ENCODE data around the gene CRACDL. TPM values are rescaled to one million over a fixed set of nuclear protein-coding genes. Genes with fewer than 3 reads are reported as not detected.
A peak's percentile ranks its signal among the peaks of the same experiment; 100 is the strongest.

The CRACDL gene
- total RNA-seq, 1 experiment from 2014 or later, result not detected

GRCh38 chr2:98771721-98772524 lies 164.1 kb downstream of the CRACDL start:
- no peaks in the 10 kb centered on the region for H3K9me2 ChIP-seq (replicated peaks; ENCODE audit: low read length)
- POLR2A ChIA-PET (ENCODE audit: unreplicated experiment), result no interaction called here
- DNase-seq (no peak), ATAC-seq (no peak)
- H2AFZ ChIP-seq (ENCODE audit: low read length), result no peak overlapping the region
- H3K4me1 ChIP-seq (ENCODE audit: insufficient read depth, low read length), result peaks cover 18% of the 10 kb centered on the region
- no peak overlapping the region for H3K9ac ChIP-seq (ENCODE audit: low read length)
- no peak overlapping the region for H3K4me2 ChIP-seq (ENCODE audit: low read length)
- H3K4me3 ChIP-seq (ENCODE audit: low read length), result no peak overlapping the region
- no peaks in the 10 kb centered on the region for H3K27me3 ChIP-seq (ENCODE audit: low read length)
- H3K79me2 ChIP-seq (ENCODE audit: low read length), result no peaks in the 10 kb centered on the region
- H3K9me3 ChIP-seq (ENCODE audit: low read length), result no peaks in the 10 kb centered on the region
- no peak overlapping the region for H3K27ac ChIP-seq (ENCODE audit: low read length)
- no peaks in the 10 kb centered on the region for H3F3A ChIP-seq (ENCODE audit: low read length, unreplicated experiment)
- CTCF ChIA-PET, result no interaction called here
- H4K20me1 ChIP-seq (ENCODE audit: low read length), result no peaks in the 10 kb centered on the region
- TF ChIP-seq CTCF (conservative IDR thresholded peaks at IDR 0.05; ENCODE audit: low read depth, low read length), result no peak
- no peak for TF ChIP-seq EZH2 (IDR thresholded peaks at IDR 0.05; ENCODE audit: low read length, unreplicated experiment)
- TF ChIP-seq EZH2phosphoT487 (IDR thresholded peaks at IDR 0.05; ENCODE audit: borderline replicate concordance, low read length), result no peak
- BruUV-seq (replicated peaks), result no TSS peak
- no peaks in the 10 kb centered on the region for H3K36me3 ChIP-seq (ENCODE audit: low read depth, low read length)
- intact Hi-C loops (cut with micrococcal nuclease), result no loop called here

DNA sequence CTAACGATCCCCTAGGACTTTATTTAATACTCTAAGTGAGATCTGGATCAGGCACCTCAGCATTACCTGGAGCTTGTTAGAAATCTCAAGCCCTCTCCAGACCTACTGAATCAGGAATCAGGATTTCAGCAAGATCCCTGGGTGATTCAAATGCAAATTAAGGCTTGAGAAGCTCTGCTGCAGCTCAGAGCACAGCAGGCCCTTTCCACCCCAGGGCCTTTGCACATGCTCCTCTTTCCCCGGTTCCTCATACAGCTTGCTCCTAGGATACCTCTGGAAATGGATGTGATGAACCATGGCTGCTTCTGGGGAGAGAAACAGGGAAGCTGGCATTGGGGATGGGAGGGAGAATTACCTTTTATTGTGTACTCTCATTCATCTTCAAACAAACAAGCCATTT lies 164.8 kb downstream of the CRACDL start:
- no peak for DNase-seq
- Histone ChIP-seq H3K9me3 (ENCODE audit: low read length) (no peaks in the 10 kb centered on the region), H3K27ac (ENCODE audit: low read length) (no peak overlapping the region), H3F3A (ENCODE audit: low read length, unreplicated experiment) (no peaks in the 10 kb centered on the region), H4K20me1 (ENCODE audit: low read length) (no peaks in the 10 kb centered on the region), H3K9ac (ENCODE audit: low read length) (no peak overlapping the region), H3K9me2 (replicated peaks; ENCODE audit: low read length) (no peaks in the 10 kb centered on the region), H3K4me2 (ENCODE audit: low read length) (no peak overlapping the region), H3K79me2 (ENCODE audit: low read length) (no peaks in the 10 kb centered on the region), H3K4me3 (ENCODE audit: low read length) (no peak overlapping the region), H2AFZ (ENCODE audit: low read length) (no peak overlapping the region), H3K27me3 (ENCODE audit: low read length) (no peaks in the 10 kb centered on the region), H3K36me3 (ENCODE audit: low read depth, low read length) (no peaks in the 10 kb centered on the region), H3K4me1 (ENCODE audit: insufficient read depth, low read length) (peaks cover 18% of the 10 kb centered on the region)
- no peak for ATAC-seq
- intact Hi-C loops (cut with micrococcal nuclease), result no loop called here
- BruUV-seq (replicated peaks), result no TSS peak
- TF ChIP-seq CTCF (conservative IDR thresholded peaks at IDR 0.05; ENCODE audit: low read depth, low read length) (no peak), EZH2 (IDR thresholded peaks at IDR 0.05; ENCODE audit: low read length, unreplicated experiment) (no peak), EZH2phosphoT487 (IDR thresholded peaks at IDR 0.05; ENCODE audit: borderline replicate concordance, low read length) (no peak)
- ChIA-PET CTCF (no interaction called here), POLR2A (ENCODE audit: unreplicated experiment) (no interaction called here)

GRCh38 chr2:98769784-98770183 lies 166.2 kb downstream of the CRACDL start:
- ATAC-seq, result no peak

More at GRCh38 chr2:98769784-98770183, 166.2 kb downstream of the CRACDL start:
- Histone ChIP-seq H3K36me3 (ENCODE audit: low read depth, low read length) (no peaks in the 10 kb centered on the region), H4K20me1 (ENCODE audit: low read length) (no peaks in the 10 kb centered on the region), H3K9me3 (ENCODE audit: low read length) (no peaks in the 10 kb centered on the region), H3K79me2 (ENCODE audit: low read length) (no peaks in the 10 kb centered on the region), H3K27me3 (ENCODE audit: low read length) (no peaks in the 10 kb centered on the region), H3K4me2 (ENCODE audit: low read length) (peak overlapping the region; percentile 8), H3K9me2 (replicated peaks; ENCODE audit: low read length) (no peaks in the 10 kb centered on the region), H3F3A (ENCODE audit: low read length, unreplicated experiment) (no peaks in the 10 kb centered on the region), H3K4me3 (ENCODE audit: low read length) (no peak overlapping the region), H3K9ac (ENCODE audit: low read length) (no peak overlapping the region), H2AFZ (ENCODE audit: low read length) (no peak overlapping the region), H3K27ac (ENCODE audit: low read length) (no peak overlapping the region), H3K4me1 (ENCODE audit: insufficient read depth, low read length) (peaks cover 18% of the 10 kb centered on the region)
- intact Hi-C loops (cut with micrococcal nuclease), result no loop called here
- DNase-seq, result peak; percentile 42
- no TSS peak for BruUV-seq (replicated peaks)
- ChIA-PET CTCF (interaction anchor here (0.6 kb wide), 1 partner anchor 38 kb away, joined by 4 read pairs; no protein-coding TSS in a partner anchor), POLR2A (ENCODE audit: unreplicated experiment) (no interaction called here)
- TF ChIP-seq CTCF (conservative IDR thresholded peaks at IDR 0.05; ENCODE audit: low read depth, low read length) (no peak), EZH2phosphoT487 (IDR thresholded peaks at IDR 0.05; ENCODE audit: borderline replicate concordance, low read length) (no peak), EZH2 (IDR thresholded peaks at IDR 0.05; ENCODE audit: low read length, unreplicated experiment) (no peak)

All from PC-3 (cell line).